Esophagus (tissue), 2 donors: ENCODE measurements around the gene HOXD10. TPM values are rescaled to one million over a fixed set of nuclear protein-coding genes. Genes with fewer than 3 reads are reported as not detected.
A peak's percentile ranks its signal among the peaks of the same experiment; 100 is the strongest.

Source experiments
- H3K27ac ChIP-seq, 2 donors: one replicate each; pipeline ENCODE4 v1.5.1; 2013; ENCODE audit warnings: low read depth in 2 of 2, mild to moderate bottlenecking in 2 of 2, inconsistent platforms in 1 of 2, low read length in 1 of 2, moderate library complexity in 1 of 2
- H3K27me3 ChIP-seq, 2 donors: one replicate each; pipeline ENCODE4 v1.6.1; 2013; ENCODE audit warnings: low read length in 2 of 2, control low read depth in 1 of 2, mild to moderate bottlenecking in 1 of 2; ENCODE audit not compliant: insufficient read depth in 2 of 2, control insufficient read depth in 1 of 2
- H3K36me3 ChIP-seq, 2 donors: one replicate each; pipeline ENCODE4 v1.6.1; 2013; ENCODE audit warnings: low read length in 1 of 2; ENCODE audit not compliant: control insufficient read depth in 2 of 2, insufficient read depth in 2 of 2
- H3K4me1 ChIP-seq, 2 donors: one replicate each; pipeline ENCODE4 v1.6.1; 2013; ENCODE audit warnings: low read length in 1 of 2; ENCODE audit not compliant: control insufficient read depth in 2 of 2, insufficient read depth in 2 of 2
- H3K4me3 ChIP-seq, 2 donors: one replicate each; pipeline ENCODE4 v1.5.1; 2013; ENCODE audit warnings: low read length in 2 of 2, mild to moderate bottlenecking in 2 of 2, low read depth in 1 of 2, moderate library complexity in 1 of 2
- H3K9me3 ChIP-seq, 2 donors: one replicate each; pipeline ENCODE4 v1.6.1; 2013; ENCODE audit warnings: mild to moderate bottlenecking in 2 of 2, low read depth in 1 of 2, low read length in 1 of 2, moderate library complexity in 1 of 2; ENCODE audit not compliant: control insufficient read depth in 2 of 2, insufficient read depth in 1 of 2
- WGBS, 2 donors: extraction: QIAGEN DNeasy Blood & Tissue Kit; methylation state at CpG; one replicate each; pipeline ENCODE4 v1.1.7; 2013; 5-methylcytosine and 5-hydroxymethylcytosine counted together
- polyA plus RNA-seq, 2 donors: library from polyadenylated mRNA; stranded (reverse); fragments of 200-250 nt; gene quantifications; one replicate each; pipeline ENCODE4 v1.2.3, GENCODE V29; 2013
- donor health status: healthy with polysubstance abuse.
- donor health status: Bipolar disorder and iron deficiency.

HOXD10 gene
- polyA plus RNA-seq, 2 donors = 0.18 to 0.31 TPM

DNA sequence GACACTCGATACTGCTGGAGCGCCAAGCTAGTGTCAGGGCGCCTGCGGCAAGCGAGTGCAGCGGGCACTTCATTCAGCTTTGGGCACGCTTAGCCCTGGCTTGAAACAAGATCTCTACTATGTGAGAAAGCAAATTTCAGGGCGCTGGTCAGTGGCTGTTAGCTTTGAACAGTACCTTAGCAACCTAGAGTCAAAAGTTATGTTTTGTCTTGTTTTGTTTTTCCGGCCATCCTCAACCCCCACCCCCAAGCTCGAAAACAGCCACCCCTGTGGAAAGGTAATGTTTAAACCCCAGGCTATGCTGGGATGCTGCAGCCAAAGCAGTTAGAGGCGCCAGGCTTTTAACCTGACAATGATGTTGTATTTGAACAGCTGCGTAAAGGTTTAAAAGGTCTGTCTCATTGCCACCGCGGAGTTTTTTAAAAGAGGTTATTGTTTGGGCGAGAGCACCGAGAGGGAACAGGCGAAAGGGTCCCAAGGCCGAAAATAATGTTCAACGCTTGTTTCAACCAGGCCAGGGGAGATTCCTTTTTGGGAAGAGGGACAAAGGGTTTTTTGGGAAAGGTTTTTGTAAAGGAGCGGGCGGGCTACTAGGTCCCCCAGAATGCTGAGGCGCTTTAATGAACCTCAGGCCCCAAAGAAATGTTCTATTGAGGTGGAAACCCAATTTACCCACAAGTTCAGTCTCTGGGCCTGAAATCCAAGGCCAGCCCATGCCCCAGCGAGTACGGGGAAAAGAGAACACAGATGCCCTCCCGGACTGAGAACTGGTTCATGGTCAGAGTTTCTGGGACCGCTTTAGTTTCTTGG, 2.3 kb upstream of the HOXD10 start:
- Histone ChIP-seq H3K27me3 (peaks cover 21 to 62% of the 10 kb centered on the region in 2 donors), H3K27ac (no peak overlapping the region), H3K4me3 (no peak overlapping the region), H3K9me3 (peaks cover 0 to 14% of the 10 kb centered on the region in 2 donors), H3K36me3 (no peaks in the 10 kb centered on the region), H3K4me1 (no peaks in the 10 kb centered on the region)
- WGBS, 2 donors = 13 to 17% methylated on average over 26 of the region's 26 CpGs

DNA sequence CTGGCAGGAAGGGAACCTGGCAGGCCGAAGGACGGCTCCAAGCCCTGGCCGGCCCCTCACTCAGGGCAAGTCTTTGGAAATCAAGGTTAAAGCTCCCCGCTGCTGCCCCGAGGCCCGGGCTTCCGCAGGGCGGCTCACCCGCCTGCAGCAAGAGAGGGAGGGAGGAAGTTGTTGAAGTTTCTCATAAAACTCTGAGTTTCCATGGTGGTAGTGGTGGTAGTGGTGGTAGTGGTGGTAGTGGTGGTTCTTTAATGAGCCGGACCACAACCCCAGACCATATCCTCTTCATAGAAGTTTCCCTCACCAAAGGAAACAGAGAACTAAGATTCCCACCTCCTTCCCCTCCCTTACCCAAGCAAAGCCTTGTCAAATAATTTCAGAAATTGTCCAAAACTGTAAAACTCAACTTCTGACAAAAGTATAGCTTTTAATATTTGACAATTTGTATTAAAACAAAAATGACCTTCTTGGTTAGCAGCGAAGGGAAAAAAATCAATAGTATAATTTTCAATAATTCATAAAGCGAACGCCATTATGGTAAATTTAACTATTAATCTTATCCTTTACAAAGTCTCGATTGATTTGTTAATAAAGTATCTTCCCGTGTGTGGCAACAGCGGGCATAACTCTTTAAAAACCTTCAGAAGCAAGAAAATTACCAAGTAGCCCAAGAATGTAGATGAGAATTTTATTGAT, 1.5 kb upstream of the HOXD10 start:
- H3K36me3 ChIP-seq = no peaks in the 10 kb centered on the region
- peaks cover 0 to 14% of the 10 kb centered on the region in 2 donors for H3K9me3 ChIP-seq
- peaks cover 19 to 60% of the 10 kb centered on the region in 2 donors for H3K27me3 ChIP-seq
- no peak overlapping the region for H3K27ac ChIP-seq
- 21 to 24% methylated on average over 16 of the region's 16 CpGs for WGBS, 2 donors
- no peaks in the 10 kb centered on the region for H3K4me1 ChIP-seq
- H3K4me3 ChIP-seq = no peak overlapping the region

DNA sequence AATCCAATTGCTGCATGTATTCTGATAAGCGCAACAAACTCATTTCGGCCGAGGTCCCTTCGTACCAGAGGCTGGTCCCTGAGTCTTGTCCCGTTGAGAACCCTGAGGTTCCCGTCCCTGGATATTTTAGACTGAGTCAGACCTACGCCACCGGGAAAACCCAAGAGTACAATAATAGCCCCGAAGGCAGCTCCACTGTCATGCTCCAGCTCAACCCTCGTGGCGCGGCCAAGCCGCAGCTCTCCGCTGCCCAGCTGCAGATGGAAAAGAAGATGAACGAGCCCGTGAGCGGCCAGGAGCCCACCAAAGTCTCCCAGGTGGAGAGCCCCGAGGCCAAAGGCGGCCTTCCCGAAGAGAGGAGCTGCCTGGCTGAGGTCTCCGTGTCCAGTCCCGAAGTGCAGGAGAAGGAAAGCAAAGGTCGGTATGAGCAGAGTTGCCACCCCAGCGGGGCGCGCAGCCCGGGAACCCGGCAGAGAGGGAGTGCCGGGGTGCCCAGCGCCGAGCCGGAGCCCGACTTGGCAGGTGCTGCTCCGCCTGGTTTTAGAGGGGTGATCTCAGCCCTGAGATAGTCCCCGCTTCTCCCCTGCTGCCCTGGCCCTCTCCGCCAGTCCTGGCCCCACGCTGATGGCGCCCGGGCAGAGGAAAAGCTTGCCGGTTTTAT, 714 bp downstream of the HOXD10 start:
- Histone ChIP-seq H3K9me3 (peaks cover 4 to 14% of the 10 kb centered on the region in 2 donors), H3K4me3 (peak overlapping the region in 1 of 2 donors; percentile 23), H3K36me3 (no peaks in the 10 kb centered on the region), H3K27ac (peak overlapping the region in 1 of 2 donors; percentile 5), H3K27me3 (peaks cover 19 to 72% of the 10 kb centered on the region in 2 donors), H3K4me1 (peaks cover 0 to 2% of the 10 kb centered on the region in 2 donors)
- 19 to 25% methylated on average over 39 to 40 of the region's 40 CpGs for WGBS, 2 donors

DNA sequence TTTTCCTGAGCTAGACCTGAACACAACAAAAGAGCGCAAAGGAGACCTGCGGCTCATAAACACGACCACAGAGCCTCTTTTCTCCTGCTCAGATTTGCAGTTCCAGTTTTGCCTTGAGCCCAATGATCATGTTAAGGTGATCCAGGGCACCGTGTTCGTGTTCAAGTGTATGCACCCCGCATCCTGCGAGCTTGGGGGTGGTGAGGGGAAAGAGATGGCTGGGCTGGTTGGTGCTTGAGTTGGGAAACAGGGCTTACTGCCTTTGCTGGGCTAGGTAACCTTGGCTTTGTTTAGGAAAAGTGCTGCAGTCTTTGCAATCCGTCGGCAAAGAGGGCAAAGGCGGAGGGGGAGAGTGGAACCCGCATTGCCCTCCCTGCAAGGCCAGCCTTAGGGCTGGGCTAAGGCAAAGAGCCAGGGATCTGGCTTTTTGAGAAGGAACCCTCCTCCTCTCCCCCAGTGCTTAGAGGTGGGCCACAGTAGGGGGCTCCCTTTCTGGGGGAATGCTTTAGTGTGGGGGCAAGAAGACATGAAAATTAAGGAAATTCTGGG, 1.3 kb downstream of the HOXD10 start:
- H3K9me3 ChIP-seq = peaks cover 4 to 13% of the 10 kb centered on the region in 2 donors
- peaks cover 0 to 6% of the 10 kb centered on the region in 2 donors for H3K4me1 ChIP-seq
- 11 to 13% methylated on average over 11 of the region's 11 CpGs for WGBS, 2 donors
- peaks cover 19 to 72% of the 10 kb centered on the region in 2 donors for H3K27me3 ChIP-seq
- H3K27ac ChIP-seq = no peak overlapping the region
- H3K36me3 ChIP-seq = no peaks in the 10 kb centered on the region
- H3K4me3 ChIP-seq = peak overlapping the region in 1 of 2 donors; percentile 23

DNA sequence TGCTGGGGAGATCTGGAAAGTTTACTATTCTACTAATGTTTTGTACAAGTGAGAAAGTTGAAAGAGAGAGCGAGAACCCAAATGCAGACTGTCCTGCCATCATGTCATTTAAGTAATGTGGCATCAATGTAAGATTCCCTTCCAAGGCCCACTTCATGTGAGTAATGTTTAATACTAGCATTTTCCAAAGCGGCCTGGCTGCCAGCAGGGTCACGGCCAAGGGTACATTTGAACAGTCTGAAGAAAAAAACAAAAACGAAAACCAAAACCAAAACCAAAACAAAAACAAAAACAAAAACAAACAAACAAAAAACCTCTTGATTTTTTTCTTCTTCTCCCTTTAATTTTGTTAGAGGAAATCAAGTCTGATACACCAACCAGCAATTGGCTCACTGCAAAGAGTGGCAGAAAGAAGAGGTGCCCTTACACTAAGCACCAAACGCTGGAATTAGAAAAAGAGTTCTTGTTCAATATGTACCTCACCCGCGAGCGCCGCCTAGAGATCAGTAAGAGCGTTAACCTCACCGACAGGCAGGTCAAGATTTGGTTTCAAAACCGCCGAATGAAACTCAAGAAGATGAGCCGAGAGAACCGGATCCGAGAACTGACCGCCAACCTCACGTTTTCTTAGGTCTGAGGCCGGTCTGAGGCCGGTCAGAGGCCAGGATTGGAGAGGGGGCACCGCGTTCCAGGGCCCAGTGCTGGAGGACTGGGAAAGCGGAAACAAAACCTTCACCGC, 2.2 kb downstream of the HOXD10 start:
- H3K27ac ChIP-seq = no peak overlapping the region
- peaks cover 19 to 76% of the 10 kb centered on the region in 2 donors for H3K27me3 ChIP-seq
- H3K4me3 ChIP-seq = peak overlapping the region; percentile 18 to 20
- 12 to 16% methylated on average over 24 of the region's 24 CpGs for WGBS, 2 donors
- H3K4me1 ChIP-seq = peaks cover 0 to 6% of the 10 kb centered on the region in 2 donors
- peaks cover 7 to 13% of the 10 kb centered on the region in 2 donors for H3K9me3 ChIP-seq
- no peaks in the 10 kb centered on the region for H3K36me3 ChIP-seq

DNA sequence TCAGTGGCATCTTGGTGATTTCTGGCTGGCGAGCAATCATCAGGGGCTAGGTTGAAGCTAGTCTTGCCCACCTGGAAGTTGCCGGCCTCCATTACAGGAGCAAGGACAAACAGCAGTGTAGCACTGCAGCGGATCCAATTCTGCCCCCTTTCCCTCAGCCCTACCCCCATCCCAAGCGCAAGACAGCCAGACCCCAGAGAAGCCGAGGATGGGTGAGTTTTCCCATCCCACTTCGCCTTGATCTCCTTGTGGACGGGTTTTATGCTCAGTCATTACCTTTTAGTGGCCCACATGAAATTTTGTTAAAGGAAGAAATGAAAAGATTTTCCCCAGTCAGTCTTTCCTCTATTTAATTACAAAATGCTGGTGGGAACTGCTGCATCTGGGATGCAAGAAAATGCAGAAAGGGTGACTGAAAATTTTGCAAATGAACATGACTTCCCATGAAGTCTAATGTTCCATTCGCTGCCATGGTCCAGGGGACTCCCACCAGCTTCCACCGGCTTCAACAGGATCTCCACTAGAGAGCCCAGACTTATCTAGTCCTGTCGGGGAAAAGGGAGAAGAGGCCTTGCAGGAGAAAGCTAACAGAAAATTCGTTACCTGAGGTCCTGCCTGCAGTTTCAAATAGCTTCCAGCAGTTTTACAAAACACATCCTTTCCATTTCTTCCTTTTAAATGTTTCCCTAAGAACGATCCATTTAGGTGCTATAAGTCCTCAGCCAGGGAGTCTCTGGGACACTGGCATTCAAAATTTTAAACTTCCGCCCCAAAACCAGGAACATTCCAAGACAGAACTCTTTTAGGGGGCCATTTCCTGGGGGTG, 4.0 kb downstream of the HOXD10 start:
- 22 to 23% methylated on average over 13 of the region's 13 CpGs for WGBS, 2 donors
- H3K4me1 ChIP-seq = peaks cover 0 to 6% of the 10 kb centered on the region in 2 donors
- no peak overlapping the region for H3K27ac ChIP-seq
- H3K9me3 ChIP-seq = peaks cover 7 to 13% of the 10 kb centered on the region in 2 donors
- peaks cover 16 to 76% of the 10 kb centered on the region in 2 donors for H3K27me3 ChIP-seq
- H3K36me3 ChIP-seq = no peaks in the 10 kb centered on the region
- no peak overlapping the region for H3K4me3 ChIP-seq

DNA sequence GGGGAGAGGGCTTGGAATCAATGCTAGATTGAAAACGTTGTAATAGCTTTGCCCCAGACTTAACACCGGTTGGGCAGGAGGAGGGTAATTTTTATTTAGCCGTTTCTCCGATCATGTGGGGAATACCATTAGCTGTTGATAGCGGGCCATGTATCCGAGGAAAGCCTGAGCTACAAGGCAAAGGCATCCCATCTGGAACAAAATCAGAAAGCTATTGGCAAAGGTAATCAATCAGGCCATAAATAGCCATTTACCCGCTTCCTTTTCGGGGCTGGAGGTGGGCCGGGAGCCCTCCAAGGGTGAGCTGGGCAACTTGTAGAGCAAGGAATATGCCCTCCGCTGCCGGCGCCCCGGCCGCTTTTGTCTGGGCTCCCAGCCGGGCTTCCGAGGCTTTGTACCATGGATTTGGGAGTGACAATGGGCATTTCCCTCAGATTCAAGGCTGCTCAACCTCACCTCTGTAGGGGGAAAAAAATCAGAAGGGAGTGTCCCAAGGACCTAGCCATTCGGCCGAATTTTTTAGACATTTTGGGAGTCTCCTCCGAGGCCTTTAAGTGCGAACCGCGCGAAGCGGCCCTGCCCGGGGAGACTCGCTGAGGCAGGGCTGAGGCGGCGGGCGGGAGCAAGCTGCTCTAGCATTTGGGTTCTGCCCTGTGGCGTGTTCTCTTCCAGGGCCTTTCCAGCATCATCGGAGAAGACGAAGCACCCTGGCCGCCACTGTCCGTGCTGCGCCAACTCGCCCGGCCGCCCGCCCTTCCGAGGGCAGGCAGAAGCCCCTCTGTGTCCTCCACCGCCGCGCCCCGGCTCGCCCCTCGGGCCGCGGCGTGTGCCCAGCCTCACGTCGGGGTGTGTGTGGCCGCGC, 4.8 kb downstream of the HOXD10 start:
- peaks cover 0 to 6% of the 10 kb centered on the region in 2 donors for H3K4me1 ChIP-seq
- no peaks in the 10 kb centered on the region for H3K36me3 ChIP-seq
- H3K9me3 ChIP-seq = peaks cover 7 to 11% of the 10 kb centered on the region in 2 donors
- H3K27ac ChIP-seq = peak overlapping the region in 1 of 2 donors; percentile 17
- 17% methylated on average over 49 to 53 of the region's 53 CpGs for WGBS, 2 donors
- H3K4me3 ChIP-seq = peak overlapping the region in 1 of 2 donors; percentile 34
- H3K27me3 ChIP-seq = peaks cover 12 to 72% of the 10 kb centered on the region in 2 donors
